ENCODE results near the gene PHACTR1.

Gene PHACTR1

DNA sequence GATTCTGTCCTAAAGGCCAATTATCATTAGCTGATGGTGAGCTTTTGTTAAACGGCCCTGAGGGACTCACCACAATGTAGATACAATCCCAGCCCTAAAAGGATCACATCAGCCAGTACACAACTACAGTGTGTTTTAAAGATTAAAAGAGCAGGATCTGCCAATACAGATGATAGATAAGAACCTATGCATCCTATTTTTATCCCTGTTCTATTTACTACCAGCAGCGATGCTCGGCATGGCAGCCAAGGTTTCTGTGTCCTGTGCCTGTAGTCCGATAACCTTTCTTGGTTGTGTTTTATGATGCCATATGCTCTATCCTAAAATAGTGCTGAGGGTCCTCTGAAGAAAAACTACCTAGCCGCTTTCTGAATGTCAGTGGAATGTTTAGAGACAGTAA lies 289.4 kb downstream of the PHACTR1 start:
- DNase-seq = no peak

DNA sequence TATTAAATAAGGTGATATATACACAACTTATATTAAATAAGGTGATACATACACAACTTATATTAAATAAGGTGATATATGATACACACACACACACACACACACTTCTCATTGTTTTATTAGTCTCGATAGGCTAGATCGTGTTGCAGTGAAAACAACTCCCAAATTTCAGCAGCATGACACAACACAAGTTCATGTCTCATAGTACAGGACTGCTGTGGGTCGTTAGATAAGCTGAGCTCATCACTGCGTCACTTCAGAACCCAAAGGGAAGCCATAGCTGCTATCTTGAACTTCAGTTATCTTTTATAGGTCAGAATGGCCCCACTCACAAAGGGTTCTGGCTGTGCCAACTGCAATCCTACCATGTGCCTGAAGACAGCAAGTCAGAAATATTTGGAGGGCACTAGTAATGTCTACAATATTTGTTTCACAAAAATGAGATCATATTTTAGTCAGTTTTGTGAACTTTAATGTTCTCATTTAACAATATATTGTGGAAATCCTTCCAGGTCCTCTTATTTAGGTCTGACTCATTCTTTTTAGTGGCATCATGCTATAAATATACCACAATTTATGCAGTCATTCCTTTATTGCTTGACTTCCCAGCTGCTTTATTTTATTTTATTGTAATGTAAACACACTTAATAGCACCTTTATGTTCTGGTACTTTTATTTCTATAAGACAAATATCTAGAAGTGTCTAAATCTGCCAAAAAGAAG lies 290.2 kb downstream of the PHACTR1 start:
- DNase-seq = no peak

DNA sequence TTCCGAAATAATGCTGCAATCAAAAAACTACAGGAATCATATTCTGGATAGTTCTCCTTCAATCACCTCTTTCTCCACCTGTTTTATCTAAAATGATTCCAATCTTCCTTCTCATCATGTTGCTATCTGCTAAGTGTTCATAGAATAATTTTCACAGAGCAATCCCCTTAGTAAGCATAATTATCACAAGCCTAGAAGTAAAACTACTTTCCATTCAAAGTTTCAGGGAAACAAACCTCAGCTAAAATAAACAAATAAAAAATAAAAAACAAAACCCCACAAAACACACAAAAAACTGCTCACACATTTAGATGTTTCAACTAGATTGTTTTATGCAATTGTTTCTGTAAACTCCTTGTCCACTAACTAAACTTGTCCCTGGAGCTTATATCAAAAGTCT lies 291.2 kb downstream of the PHACTR1 start:
- DNase-seq = no peak

DNA sequence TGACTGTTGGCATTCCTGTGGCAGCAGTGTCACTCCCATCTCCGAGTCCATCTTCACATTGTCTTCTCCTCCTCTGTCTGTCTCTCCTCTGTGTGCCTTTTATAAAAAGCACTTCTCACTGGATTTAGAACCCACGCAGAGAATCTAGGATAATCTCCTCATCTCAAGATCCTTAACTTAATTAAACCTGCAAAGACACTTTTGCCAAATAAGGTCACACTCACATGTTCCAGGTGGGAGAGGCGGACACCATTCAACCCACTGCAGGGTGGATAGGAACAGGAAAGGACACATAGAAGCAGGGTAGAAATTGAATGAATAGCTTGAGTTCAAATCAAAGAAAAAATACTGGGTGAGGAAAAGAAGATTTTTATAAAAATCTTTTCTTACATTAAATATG lies 292.5 kb downstream of the PHACTR1 start:
- DNase-seq = no peak

DNA sequence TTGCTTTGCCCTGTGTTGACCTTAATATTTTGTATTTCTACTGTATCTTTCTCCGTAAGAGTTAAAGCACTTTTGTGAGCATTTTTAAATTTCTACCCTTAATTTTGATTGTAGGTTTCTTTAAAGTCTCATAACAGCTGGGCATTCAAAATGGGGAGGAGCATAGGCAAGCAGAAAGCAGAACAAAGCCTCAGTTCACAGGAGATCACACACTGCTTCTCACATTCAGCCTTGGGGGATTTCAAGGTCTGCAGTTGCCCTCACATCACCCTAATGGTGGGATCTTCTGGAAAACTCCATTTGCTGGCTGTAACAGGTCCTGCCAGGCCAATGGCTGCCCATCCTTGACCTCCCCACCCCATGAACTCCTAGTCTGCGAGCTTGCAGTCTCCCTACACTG lies 292.9 kb downstream of the PHACTR1 start:
- DNase-seq = no peak

DNA sequence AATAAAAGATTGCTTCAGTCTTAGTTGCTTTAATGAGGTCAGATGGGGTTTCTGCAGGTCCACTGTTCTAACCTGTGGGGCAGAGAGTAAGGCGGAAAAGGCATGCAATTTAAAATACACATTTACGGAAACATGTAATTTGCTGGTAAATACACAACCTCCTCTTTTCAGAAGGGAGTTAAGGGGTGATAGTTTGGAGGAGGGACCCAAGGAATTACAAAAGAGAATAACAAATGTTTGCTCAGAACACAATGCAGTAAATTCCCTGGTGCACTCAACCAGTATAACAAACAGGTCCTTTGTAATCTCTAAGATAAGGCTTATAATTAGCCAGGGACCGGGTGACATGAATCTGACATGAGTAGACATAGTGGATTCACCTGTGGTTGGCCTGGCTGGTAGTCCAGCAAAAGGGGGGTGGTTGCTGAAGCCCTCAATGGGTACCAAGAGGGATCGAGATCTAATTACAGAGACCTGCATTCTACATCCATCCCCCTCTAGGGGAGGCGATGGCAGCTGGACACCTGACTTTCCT lies 295.1 kb downstream of the PHACTR1 start:
- no peak for DNase-seq

DNA sequence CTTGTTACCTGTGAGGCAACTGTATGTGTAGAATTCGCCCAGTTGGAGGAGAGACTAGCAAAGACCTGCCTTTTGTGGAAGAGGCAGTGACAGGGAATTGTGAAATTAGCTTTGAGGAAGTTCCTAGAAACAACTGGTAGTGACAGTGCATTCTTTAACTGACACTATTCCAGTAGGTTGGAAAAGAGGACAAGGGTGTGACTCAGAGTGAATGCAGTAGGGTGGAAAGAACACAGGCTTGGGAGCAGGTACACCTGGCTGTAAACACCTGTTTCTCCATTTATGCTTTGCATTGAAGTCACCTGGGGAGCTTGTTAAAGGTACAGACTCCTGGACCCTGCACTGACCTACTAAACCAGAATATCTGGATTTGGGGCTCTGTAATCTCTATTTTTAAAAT lies 295.7 kb downstream of the PHACTR1 start:
- DNase-seq = no peak

DNA sequence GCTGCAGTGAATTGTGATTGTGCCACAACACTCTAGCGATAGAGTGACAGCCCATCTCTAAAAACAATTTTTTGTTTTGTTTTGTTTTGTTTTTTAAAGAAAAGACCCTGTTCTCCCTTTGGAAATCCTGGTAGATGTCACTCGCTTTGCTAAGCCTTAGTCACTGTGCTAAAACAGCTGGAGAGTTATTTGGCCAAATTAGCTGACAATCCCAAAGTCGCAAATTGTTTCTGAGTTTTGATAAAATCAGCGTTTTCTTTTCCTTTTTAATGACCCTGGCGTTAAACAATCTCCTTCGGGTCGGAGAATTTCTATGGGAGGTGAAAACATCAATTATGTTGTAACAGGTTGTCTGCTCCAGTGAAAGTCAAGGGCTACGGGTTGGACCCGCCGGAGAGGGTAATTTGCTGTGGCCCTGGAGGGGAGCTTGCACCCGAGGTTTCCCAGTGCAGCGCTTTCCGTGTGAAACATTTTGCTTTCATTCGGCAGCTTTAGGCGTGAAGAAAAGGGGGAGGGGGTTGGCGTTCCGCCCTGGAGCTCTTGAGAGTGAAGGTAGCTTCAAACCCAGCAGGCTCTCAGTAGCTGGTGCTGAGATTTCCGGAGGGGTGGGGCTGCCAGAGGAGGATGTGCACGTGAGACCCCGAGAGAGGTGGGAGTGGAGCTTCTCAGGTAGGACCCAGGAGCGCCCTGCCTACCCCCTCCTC lies 296.6 kb downstream of the PHACTR1 start:
- no peak for DNase-seq

DNA sequence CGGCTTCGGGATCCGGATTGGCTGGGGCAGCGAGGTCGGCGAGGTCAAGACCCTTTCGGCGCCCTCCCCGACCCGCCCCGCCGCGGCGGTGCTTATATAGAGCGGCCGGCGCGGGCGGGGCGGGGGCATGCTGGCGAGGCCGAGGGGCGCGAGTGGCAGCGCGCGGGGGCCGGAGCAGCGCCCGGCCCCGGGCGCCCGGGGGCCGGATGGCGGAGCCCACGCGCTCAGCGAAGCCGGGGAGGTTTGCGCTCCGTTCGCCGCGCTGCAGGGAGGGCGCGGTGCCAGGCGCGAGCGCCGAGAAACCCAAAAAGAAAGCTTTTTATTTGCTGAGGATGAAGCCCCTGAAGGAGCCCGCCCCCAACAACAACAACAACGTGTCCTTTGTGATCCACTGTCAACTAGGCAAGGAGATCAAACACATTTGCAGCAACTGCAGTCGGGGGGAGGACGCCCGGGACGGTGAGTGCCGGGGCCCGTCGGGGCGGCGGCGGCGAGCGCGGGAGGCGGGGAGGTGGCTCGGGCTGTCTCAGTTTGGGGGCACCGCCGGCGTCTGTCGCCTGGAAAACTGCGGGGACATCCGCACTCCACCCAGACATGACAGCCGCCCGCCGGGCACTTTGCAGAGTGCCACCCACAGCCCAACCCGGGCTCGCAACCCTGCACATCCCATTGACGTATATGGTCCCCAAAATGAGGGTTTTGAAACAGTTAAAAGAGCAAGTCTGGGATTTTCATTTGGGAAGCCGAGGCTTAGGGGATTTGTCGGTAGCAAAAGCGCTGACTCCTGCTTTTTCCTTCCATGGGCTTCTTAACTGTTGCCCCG lies 297.3 kb downstream of the PHACTR1 start:
- no peak for DNase-seq

DNA sequence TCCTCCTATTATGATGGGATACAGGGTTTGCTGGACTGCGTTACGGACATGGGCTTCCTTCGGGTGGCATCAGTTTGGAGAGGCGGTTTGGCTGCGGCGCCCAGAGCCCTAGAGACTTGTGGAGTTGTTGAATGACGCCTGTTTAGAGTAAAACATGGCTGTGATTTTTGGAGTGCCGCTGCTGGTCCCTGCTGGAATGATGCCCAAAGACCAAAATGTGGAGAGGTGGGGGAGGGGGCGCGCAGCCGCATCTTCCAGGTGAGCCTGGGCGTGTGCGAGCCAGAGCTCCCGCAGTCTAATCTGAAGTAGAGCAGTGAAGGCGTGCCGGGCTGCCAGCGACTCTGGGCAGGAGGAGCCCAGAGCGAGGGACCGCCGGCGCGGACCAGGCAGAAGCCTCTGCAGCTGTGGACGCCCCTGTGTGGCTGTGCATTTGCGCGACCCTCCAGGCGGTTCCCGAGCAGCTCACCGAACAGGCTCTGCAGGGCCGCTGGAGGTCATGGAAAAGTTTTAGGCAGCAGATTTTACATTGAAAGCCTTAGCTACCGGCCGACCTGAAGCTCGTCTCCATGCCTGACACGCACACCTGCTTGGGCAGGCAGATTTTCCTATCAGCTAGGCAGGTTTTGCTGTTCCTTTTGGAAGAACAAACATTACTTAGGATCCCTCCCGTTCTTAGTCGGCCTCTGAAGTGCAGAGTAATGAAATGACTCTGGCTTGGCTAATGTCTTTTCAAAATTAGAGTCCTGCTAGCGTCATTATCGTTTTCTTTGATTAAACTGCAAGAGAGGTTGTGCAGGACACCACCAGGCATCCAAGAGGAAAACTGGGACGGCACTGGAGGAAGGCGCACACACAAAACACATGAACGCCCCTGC lies 298.2 kb downstream of the PHACTR1 start:
- DNase-seq = no peak

DNA sequence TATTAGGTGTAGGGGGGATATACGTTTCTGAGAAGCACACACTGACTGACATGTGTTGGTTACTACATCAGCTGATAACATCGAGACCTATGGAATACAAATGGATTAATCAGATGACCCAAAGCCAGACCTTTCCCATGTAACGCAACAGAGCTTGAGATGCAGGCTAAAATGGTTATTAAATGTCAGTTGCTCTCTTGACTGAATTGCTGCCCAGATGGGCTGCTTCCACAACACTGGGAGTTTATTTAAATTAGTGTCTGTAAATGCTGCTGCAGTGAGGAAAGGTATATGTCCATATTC lies 298.8 kb downstream of the PHACTR1 start:
- DNase-seq = no peak

DNA sequence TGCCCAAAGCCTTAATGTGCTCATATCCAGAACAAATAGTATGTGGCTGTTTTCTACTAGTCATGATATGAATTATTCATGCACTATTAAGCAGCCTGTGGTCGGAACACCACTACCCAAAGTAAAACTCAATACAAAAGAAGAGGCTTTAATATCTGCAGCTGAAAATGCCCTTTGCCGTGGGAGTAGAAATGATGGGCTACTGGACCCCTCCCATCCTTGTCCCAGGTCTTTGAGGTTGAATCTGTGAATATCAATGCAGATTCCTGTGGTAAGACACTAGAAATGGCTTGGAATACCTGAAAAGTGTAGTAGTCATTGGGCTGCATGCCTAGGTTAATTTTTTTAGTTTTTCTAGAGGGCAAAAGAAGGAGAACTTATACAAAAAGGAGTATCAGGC lies 308.0 kb downstream of the PHACTR1 start:
- no peak for DNase-seq

DNA sequence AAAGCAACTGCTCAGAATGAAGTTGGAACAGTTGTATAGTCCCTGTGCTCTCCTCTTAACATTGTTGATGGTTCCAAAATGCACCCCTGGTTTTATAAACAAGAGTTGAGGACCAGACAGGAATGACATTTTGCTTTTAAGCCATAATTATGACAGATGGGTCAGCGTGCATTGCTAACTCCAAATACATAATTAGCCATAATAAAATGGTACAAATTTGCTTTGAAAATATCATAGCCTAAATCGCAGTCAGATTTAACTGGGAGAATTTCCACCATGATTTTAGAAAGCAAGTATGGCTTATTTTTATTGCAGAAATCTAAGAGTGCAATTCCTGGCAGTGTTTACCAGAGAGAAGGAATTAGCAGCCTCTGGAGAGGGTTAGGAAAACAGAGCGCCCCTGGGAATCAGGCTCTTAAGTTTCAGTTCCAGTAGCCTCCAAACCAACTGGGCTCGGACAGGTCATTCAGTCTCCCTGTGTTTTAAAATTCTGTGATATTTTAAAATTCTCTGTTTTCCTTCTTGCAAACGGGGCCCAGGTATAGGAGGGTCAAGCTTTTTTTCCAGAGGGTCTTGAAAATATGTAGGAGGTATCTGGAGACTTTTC lies 309.4 kb downstream of the PHACTR1 start:
- DNase-seq = no peak

DNA sequence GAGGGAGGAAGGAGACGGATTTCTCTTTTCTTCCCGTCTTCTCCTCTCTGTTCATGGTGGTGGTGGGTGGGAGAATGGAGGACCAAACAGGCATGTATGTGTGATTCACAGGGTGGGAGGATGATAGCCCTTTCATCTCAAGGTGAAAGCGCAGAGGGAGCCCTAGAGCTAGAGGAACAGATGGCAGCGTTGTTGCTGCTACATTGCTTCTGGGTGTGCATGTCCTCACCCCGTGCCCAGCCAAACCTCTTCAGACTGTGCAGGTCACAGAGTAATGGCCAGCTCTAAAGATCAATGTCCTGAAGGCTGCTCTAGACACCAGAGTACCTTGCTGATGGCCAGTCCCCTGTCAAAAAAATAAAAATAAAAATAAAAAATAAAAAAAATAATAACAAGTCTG lies 310.0 kb downstream of the PHACTR1 start:
- no peak for DNase-seq

DNA sequence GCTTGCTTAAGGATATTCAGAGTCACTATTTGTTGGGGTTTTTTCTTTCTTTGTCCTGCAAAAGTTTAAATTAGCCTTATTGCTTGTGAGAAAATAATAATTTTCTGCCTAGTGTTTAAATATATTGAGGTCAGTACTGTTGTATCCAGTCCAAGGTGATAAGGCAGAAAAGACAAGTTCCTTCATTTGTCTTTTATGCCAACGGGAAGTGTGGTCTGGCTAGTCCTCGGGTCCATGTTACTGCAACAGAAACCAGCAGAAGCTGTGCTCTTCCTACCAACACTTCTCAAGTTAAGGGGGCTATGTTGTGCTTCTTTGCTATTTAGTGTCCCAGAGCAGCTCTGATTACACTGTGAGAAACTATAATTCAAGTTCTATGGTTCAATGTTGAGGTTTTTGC lies 310.6 kb downstream of the PHACTR1 start:
- no peak for DNase-seq

DNA sequence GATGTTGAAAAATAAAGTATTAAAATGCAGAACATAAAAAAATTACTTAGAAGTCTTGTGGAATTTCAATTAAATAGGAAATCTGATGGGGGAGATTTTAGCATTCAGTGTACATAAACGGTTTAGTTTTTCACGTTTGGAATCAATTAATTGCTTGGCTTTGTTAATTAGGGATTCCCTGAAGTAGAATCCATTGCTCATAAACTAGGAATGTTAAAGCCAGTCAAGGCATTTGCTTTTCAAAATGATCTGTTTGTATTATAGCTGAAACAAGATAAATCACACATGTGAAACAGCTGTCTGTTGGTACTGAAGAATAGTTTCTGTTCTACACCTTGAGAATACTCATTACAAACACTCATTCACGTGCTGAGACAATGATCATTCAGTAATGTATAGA lies 313.8 kb downstream of the PHACTR1 start:
- DNase-seq = no peak

DNA sequence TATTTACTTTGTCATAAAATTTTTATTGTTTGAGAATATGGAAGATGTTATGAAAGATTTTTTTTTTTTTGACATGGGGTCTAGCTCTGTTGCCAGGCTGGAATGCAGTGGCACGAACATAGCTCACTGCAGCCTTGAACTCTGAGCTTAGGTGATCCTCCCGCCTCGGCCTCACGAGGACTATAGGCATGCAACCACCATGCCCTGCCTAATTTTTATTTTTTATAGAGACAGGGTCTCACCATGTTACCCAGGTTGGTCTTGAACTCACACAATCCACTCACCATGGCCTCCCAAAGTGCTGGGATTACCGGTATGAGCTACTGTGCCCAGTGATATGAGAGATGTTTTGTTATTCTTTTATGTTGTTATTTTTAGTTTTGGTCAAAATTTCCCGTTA lies 316.0 kb downstream of the PHACTR1 start:
- no peak for DNase-seq

DNA sequence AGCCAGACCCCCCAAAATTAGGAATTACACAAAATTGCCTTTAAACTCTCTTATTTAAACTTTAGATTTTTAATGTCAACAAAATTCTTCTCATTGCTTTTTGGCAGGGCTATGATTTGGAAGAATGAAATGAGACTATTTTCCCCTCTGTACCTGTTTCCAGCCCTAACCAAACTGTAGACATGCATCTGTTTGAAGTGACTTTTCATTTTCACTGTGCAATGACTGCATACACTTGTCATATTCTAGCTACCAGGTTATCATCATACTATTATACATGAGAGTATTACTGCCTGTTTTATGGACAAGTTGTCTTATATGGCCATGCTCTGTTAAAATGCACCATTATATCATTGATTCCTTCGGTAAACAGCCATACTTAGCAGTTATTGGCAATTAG lies 316.6 kb downstream of the PHACTR1 start:
- DNase-seq = no peak

DNA sequence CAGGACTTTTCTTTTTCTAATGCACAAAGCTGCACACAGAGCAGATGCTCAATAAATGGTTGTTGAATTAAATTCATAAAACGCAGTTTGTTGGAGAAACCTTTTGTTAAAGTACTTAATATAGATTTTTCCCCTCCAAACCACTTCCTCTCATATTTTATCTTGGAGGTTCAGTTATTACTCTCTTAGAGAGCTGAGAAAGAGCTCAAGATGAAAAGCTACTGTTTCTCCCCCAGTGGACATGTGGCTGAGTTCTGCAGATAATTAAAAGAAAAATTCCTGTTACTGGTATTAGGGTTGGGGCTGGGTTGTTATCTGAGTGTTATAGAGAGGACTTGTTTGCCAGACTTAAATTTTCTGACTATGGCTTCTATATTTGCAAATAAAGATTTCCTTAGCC lies 317.7 kb downstream of the PHACTR1 start:
- no peak for DNase-seq

DNA sequence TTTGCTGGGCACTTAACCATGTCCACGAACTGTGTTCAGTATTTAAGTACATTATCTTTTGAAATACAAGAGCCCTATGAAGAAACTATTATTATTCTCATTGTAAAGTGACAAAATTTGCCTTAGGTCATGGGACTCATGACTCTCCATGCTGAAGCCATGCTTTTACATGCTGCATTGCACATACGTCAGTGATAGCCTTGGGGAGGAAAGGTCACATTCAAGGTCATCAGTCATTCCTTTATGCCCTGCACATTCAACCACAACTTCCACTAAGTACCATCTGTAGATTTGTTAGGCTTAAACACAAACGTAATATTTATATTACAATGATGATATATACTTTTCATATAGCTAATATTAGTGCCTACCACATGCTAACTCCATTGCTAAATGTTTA lies 319.0 kb downstream of the PHACTR1 start:
- no peak for DNase-seq

DNA sequence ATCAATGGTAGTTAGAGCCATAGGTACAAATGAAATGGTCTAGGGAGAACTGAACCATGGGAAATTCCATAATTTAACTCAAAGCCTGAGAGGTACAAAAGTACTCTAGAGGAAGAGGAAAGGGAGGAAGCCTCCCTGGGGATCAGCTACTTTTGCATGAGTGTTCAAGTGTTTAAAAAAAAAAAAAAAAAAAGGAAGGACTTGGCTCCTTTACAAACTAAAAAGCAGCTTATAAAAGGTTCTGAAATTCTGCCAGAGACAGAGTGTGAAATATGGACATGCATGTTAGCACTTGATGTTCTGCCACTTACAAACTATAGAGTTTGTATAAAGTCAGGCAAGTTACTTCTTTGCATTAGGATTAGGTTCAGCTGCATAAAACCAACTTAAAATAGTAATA lies 321.7 kb downstream of the PHACTR1 start:
- no peak for DNase-seq

DNA sequence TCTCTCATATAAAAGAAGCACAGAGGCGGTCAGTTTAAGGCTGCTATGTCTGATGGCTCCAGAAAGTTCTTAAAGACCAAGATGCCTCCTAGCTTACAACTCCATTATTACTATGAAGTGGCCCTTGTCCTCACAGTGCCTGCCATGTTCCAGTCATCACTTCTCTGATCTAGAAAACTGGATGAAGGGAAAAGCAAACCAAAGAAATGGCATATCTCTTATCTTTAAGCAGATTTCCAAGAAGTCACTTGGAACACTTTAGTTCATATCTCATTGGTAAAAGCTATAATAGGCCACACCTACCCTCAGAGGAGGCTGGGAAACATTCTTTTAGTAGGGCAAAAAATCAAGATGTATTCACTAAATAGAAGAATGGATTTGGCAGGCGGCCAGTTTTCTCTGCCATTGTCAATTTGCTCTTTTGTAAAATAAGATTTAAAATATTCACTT lies 322.2 kb downstream of the PHACTR1 start:
- DNase-seq = no peak
